Neutrophil (primary cell): Measurements from ENCODE around the gene MLLT3.

Experiments used
- H3K27ac ChIP-seq: fragments of 200-600 bp; sonication (generic); 2 replicates; pipeline ENCODE4 v1.5.1; 2016; ENCODE audit warnings: mild to moderate bottlenecking, moderate library complexity
- H3K27me3 ChIP-seq: fragments of 200-600 bp; sonication (generic); 2 replicates; pipeline ENCODE4 v1.6.0; 2016; ENCODE audit warnings: mild to moderate bottlenecking
- H3K36me3 ChIP-seq: fragments of 200-600 bp; sonication (generic); 2 replicates; pipeline ENCODE4 v1.5.1; 2017
- H3K4me1 ChIP-seq, 2 experiments: fragments of 200-600 bp in 1 of 2; sonication (generic) in 1 of 2; 1 replicate in 1 of 2; 2 replicates in 1 of 2; pipeline versions ENCODE4 v1.5.1 to v1.6.1; 2013 to 2016; ENCODE audit warnings: low read depth in 1 of 2, low read length in 1 of 2, mild to moderate bottlenecking in 1 of 2, moderate library complexity in 1 of 2; ENCODE audit not compliant: control insufficient read depth in 1 of 2, insufficient read depth in 1 of 2
- H3K4me3 ChIP-seq, 2 experiments: fragments of 200-600 bp in 1 of 2; sonication (generic) in 1 of 2; 1 replicate in 1 of 2; 2 replicates in 1 of 2; pipeline ENCODE4 v1.5.1; 2013 to 2016; ENCODE audit warnings: low read depth in 1 of 2, low read length in 1 of 2, mild to moderate bottlenecking in 1 of 2, moderate library complexity in 1 of 2
- H3K9me3 ChIP-seq: fragments of 200-600 bp; sonication (generic); 2 replicates; pipeline ENCODE4 v1.5.1; 2016
- TF ChIP-seq, protein P1 (sequence below): fragments of 200-600 bp; sonication (generic); IDR thresholded peaks from 2 replicates; pipeline ENCODE4 v1.5.1; 2016; ENCODE audit warnings: antibody characterized with exemption

Gene MLLT3

DNA sequence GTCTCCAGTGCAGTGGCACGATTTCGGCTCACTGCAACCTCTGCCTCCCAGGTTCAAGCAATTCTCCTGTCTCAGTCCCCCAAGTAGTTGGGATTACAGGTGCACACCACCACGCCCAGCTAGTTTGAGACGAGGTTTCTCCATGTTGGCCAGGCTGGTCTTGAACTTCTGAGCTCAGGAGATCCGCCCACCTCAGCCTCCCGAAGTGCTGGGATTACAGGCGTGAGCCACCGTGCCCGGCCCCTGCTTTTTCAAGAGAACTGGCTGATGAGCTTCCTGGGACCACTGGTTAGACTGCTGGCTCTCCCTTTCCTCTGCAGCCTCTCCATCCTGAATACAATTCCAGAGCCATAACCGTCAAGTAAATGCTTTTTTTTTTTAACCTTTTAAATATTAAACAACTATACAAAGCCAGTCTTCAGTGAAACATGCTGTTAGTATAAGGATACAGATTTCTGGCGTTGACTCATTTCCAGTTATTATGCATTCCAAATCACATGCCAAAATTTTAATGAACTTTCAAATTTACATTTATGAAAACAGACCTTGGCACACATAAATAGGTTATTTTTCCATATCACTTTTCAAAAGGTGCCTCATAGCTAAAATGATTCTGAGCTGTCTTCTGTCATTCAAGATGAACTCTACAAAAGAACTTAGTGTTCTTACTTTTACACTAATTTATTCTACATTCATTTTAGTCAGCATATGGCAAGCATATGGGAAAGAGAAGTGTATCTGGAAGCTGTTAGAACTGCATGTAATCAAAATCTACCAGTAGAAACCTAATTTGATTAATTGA is 116.0 kb downstream of the MLLT3 start:
- Histone ChIP-seq H3K4me1 (peaks cover 11 to 19% of the 10 kb centered on the region in 2 experiments), H3K27ac (no peak overlapping the region), H3K36me3 (no peaks in the 10 kb centered on the region), H3K27me3 (no peaks in the 10 kb centered on the region), H3K9me3 (no peaks in the 10 kb centered on the region), H3K4me3 (no peak overlapping the region)
- TF ChIP-seq, protein P1, sequence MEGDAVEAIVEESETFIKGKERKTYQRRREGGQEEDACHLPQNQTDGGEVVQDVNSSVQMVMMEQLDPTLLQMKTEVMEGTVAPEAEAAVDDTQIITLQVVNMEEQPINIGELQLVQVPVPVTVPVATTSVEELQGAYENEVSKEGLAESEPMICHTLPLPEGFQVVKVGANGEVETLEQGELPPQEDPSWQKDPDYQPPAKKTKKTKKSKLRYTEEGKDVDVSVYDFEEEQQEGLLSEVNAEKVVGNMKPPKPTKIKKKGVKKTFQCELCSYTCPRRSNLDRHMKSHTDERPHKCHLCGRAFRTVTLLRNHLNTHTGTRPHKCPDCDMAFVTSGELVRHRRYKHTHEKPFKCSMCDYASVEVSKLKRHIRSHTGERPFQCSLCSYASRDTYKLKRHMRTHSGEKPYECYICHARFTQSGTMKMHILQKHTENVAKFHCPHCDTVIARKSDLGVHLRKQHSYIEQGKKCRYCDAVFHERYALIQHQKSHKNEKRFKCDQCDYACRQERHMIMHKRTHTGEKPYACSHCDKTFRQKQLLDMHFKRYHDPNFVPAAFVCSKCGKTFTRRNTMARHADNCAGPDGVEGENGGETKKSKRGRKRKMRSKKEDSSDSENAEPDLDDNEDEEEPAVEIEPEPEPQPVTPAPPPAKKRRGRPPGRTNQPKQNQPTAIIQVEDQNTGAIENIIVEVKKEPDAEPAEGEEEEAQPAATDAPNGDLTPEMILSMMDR = no peak

DNA sequence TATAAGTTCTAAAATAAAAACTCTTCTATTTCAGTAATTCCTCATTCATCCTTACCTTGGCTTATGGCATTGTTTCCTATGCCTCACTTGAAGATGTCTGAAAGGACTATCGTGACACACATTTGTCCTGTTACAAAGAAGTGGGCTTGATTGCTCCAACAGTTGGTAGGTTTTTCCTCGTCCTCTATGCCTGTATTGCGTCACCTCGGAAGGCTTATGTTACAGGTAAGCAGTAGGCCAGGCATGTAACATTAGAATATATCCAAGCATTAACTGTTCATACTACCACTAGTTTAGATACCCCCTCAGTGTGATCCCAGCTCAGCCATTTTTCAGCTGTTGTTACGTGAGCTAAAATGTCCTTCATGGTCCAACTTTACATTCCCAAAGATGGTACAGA is 116.7 kb downstream of the MLLT3 start:
- H3K27me3 ChIP-seq = no peaks in the 10 kb centered on the region
- no peak overlapping the region for H3K4me3 ChIP-seq
- no peaks in the 10 kb centered on the region for H3K9me3 ChIP-seq
- TF ChIP-seq, protein P1 = no peak
- no peaks in the 10 kb centered on the region for H3K36me3 ChIP-seq
- H3K27ac ChIP-seq = no peak overlapping the region
- H3K4me1 ChIP-seq = peaks cover 11 to 19% of the 10 kb centered on the region in 2 experiments

DNA sequence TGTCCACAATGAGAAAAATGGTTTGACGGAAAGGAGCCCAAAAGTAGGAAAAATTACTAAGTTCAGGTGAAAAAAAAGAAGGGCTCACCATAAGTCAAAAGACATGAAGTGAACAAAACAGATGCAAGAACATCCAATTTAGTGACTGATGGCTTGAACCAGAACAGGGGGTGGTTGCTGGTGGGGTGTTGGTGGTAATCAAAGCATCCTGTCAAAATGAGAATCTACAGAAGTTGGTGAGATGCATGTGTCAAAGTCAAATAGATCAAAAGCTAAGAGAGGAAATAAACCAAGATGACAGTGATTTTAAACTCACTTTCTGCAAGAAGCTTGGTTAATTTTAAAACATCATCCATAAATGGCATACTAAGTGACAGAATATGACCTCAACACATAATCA is 117.4 kb downstream of the MLLT3 start:
- no peaks in the 10 kb centered on the region for H3K36me3 ChIP-seq
- no peak overlapping the region for H3K27ac ChIP-seq
- no peaks in the 10 kb centered on the region for H3K27me3 ChIP-seq
- no peak overlapping the region for H3K4me3 ChIP-seq
- TF ChIP-seq, protein P1 = no peak
- H3K9me3 ChIP-seq = no peaks in the 10 kb centered on the region
- H3K4me1 ChIP-seq = peaks cover 11 to 19% of the 10 kb centered on the region in 2 experiments

DNA sequence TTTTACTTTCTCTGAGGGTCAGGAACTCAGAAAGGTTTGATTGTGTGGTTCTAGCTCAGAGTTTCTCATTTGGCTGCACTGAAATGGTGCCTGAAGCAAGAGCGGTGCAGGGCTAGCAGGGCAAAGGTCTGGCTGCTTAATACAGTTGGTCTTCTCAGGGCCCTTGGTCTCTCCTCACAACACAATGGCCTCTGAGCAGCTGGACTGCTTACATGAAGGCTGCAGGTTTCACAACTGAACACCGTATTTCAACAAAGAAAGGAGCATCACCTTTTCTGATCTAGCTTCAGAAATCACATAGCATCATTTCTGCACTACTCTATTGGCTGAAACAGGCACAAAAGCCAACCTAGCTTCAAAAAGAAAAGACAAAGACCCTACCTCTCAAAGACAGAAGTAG is 122.2 kb downstream of the MLLT3 start:
- Histone ChIP-seq H3K27ac (no peak overlapping the region), H3K4me1 (no peaks in the 10 kb centered on the region), H3K27me3 (no peaks in the 10 kb centered on the region), H3K9me3 (no peaks in the 10 kb centered on the region), H3K4me3 (no peak overlapping the region), H3K36me3 (no peaks in the 10 kb centered on the region)
- TF ChIP-seq, protein P1 = no peak

DNA sequence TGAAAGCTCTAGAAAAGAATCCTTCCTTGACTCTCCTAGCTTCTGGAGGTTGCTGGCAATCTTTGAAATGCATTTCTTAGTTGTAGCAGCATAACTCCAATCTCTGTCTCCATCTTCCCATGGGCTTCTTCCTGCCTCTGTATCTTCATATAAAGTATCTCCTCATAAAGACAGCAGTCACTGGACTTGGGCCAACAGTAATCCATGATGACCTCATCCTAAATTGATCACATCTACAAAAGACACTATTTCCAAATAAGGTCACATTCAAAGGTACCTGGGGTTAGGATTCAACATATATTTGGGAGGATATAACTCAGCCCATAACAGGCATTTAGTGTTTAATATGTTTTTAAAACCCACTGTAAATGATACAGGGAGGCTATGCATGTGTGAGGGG is 123.3 kb downstream of the MLLT3 start:
- no peaks in the 10 kb centered on the region for H3K36me3 ChIP-seq
- no peaks in the 10 kb centered on the region for H3K9me3 ChIP-seq
- H3K4me3 ChIP-seq = no peak overlapping the region
- TF ChIP-seq, protein P1 = no peak
- no peaks in the 10 kb centered on the region for H3K4me1 ChIP-seq
- H3K27me3 ChIP-seq = no peaks in the 10 kb centered on the region
- H3K27ac ChIP-seq = no peak overlapping the region
